MM.1S (cell line): Measurements from ENCODE around the gene CDH12.
"Not testable (repeated sequence)": the region's sequence is repeated elsewhere in the genome, so short reads cannot be mapped to it uniquely, and the experiment has no call there.

Source experiments
- DNase-seq: peaks from one replicate; pipeline ENCODE4 v3.0.0-alpha.2; 2015
- H2AFZ ChIP-seq: fragments of 300-600 bp; sonication (generic); 2 replicates; pipeline ENCODE4 v1.6.0; 2016; ENCODE audit warnings: antibody characterized with exemption, low read length
- H3F3A ChIP-seq: fragments of 300-600 bp; sonication (generic); 2 replicates; pipeline ENCODE4 v1.6.1; 2016; ENCODE audit warnings: mild to moderate bottlenecking, antibody characterized with exemption, low read length, moderate library complexity, mixed read lengths; ENCODE audit not compliant: insufficient read depth
- H3K27ac ChIP-seq: fragments of 300-600 bp; sonication (generic); 2 replicates; pipeline ENCODE4 v1.5.1; 2016; ENCODE audit warnings: mild to moderate bottlenecking, low read length
- H3K27me3 ChIP-seq: fragments of 300-600 bp; sonication (generic); replicated peaks from 2 replicates; pipeline ENCODE4 v1.6.0; 2016; ENCODE audit warnings: low read length; ENCODE audit not compliant: insufficient read depth
- H3K36me3 ChIP-seq: fragments of 300-600 bp; sonication (generic); replicated peaks from 2 replicates; pipeline ENCODE4 v1.6.1; 2016; ENCODE audit warnings: mild to moderate bottlenecking, low read length, mixed read lengths; ENCODE audit not compliant: insufficient read depth
- H3K4me1 ChIP-seq: fragments of 300-600 bp; sonication (generic); 2 replicates; pipeline ENCODE4 v1.6.1; 2016; ENCODE audit warnings: low read length, mixed read lengths
- H3K4me2 ChIP-seq: fragments of 300-600 bp; sonication (generic); 2 replicates; pipeline ENCODE4 v1.6.0; 2016; ENCODE audit warnings: low read depth, low read length
- H3K4me3 ChIP-seq: fragments of 300-600 bp; sonication (generic); 2 replicates; pipeline ENCODE4 v1.5.1; 2016; ENCODE audit warnings: low read length, mixed read lengths
- H3K79me2 ChIP-seq: fragments of 300-600 bp; sonication (generic); 2 replicates; pipeline ENCODE4 v1.6.1; 2016; ENCODE audit warnings: mixed run types, low read length, mixed read lengths
- H3K9ac ChIP-seq: fragments of 300-600 bp; sonication (generic); 2 replicates; pipeline ENCODE4 v1.6.1; 2016; ENCODE audit warnings: low read length, mixed read lengths
- H3K9me2 ChIP-seq: fragments of 300-600 bp; sonication (generic); replicated peaks from 2 replicates; pipeline ENCODE4 v1.6.1; 2016; ENCODE audit warnings: mild to moderate bottlenecking, low read length, mixed read lengths; ENCODE audit not compliant: insufficient read depth
- H3K9me3 ChIP-seq: fragments of 300-600 bp; sonication (generic); replicated peaks from 2 replicates; pipeline ENCODE4 v1.6.1; 2016; ENCODE audit warnings: mild to moderate bottlenecking, low read length, mixed read lengths; ENCODE audit not compliant: insufficient read depth
- H4K20me1 ChIP-seq: fragments of 300-600 bp; sonication (generic); 2 replicates; pipeline ENCODE4 v1.6.1; 2016; ENCODE audit warnings: mild to moderate bottlenecking, low read length, moderate library complexity, mixed read lengths; ENCODE audit not compliant: insufficient read depth
- EZH2 ChIP-seq: fragments of 300-600 bp; sonication (generic); optimal IDR thresholded peaks from 2 replicates; pipeline ENCODE3; 2017; ENCODE audit warnings: low read depth, mild to moderate bottlenecking, antibody characterized with exemption, low read length, mixed read lengths
- EZH2phosphoT487 ChIP-seq: fragments of 300-600 bp; sonication (generic); IDR thresholded peaks from 2 replicates; pipeline ENCODE4 v1.6.1; 2018; ENCODE audit warnings: antibody characterized with exemption, low read length
- TF ChIP-seq, protein P1 (sequence below): fragments of 300-600 bp; sonication (generic); IDR thresholded peaks from 2 replicates; pipeline ENCODE4 v1.5.1; 2016; ENCODE audit warnings: antibody characterized with exemption, low read length, mixed read lengths

The CDH12 gene

DNA sequence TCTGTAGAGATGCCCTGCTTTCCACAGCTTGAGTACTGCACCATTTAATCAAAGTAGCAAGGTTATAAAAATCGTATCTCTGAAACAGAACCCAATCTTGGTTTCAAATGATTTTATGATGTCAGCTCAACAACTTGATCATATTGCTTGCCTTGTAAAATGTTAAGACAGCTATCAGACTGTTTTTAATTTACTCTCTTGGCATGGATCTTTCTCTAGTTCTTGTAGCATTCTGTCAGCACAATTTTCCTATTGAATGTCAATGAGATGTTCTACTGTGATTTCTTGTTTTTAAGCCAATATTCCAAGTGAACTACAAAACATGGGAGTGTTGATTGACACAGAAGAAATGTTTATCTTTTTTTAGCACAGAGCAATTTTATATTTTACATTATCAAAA, 313.4 kb downstream of the CDH12 start:
- Histone ChIP-seq H3K4me2 (no peak overlapping the region), H4K20me1 (no peaks in the 10 kb centered on the region), H3K27me3 (no peaks in the 10 kb centered on the region), H3K79me2 (no peaks in the 10 kb centered on the region), H3K36me3 (no peaks in the 10 kb centered on the region), H3K4me1 (no peaks in the 10 kb centered on the region), H3K9ac (no peak overlapping the region), H3K27ac (no peak overlapping the region), H3K9me2 (no peaks in the 10 kb centered on the region), H3K4me3 (no peak overlapping the region), H3F3A (no peaks in the 10 kb centered on the region), H3K9me3 (no peaks in the 10 kb centered on the region), H2AFZ (no peak overlapping the region)
- TF ChIP-seq, protein P1, sequence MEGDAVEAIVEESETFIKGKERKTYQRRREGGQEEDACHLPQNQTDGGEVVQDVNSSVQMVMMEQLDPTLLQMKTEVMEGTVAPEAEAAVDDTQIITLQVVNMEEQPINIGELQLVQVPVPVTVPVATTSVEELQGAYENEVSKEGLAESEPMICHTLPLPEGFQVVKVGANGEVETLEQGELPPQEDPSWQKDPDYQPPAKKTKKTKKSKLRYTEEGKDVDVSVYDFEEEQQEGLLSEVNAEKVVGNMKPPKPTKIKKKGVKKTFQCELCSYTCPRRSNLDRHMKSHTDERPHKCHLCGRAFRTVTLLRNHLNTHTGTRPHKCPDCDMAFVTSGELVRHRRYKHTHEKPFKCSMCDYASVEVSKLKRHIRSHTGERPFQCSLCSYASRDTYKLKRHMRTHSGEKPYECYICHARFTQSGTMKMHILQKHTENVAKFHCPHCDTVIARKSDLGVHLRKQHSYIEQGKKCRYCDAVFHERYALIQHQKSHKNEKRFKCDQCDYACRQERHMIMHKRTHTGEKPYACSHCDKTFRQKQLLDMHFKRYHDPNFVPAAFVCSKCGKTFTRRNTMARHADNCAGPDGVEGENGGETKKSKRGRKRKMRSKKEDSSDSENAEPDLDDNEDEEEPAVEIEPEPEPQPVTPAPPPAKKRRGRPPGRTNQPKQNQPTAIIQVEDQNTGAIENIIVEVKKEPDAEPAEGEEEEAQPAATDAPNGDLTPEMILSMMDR: no peak
- no peak for TF ChIP-seq EZH2phosphoT487
- TF ChIP-seq EZH2: no peak
- DNase-seq: no peak

DNA sequence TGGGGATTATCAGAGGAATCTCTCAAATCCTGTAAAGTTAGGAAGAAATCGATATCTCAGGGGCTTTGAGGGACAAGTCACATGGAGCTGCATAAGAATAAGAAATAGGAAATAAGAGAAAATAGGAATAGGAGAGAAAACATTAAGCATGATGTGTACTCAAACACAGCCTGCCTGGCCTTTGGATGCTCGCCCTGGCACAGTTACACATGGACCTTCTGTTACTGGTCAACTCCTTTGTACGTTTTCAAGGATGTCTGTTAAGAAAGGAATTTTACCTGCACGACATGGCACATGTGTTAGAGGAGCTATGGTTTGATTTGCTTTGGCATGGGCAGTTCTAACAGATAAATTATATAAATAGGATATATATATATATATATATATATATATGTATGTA, 321.2 kb downstream of the CDH12 start:
- TF ChIP-seq, protein P1: no peak
- TF ChIP-seq EZH2: no peak
- TF ChIP-seq EZH2phosphoT487: no peak
- no peaks in the 10 kb centered on the region for H4K20me1 ChIP-seq
- no peaks in the 10 kb centered on the region for H3K9me2 ChIP-seq
- H3K4me1 ChIP-seq: no peaks in the 10 kb centered on the region
- H3K9ac ChIP-seq: no peak overlapping the region
- no peaks in the 10 kb centered on the region for H3K36me3 ChIP-seq
- H3K79me2 ChIP-seq: no peaks in the 10 kb centered on the region
- no peaks in the 10 kb centered on the region for H3K9me3 ChIP-seq
- no peak overlapping the region for H2AFZ ChIP-seq
- H3K4me3 ChIP-seq: no peak overlapping the region
- H3K27me3 ChIP-seq: no peaks in the 10 kb centered on the region
- DNase-seq: no peak
- H3K27ac ChIP-seq: no peak overlapping the region
- no peak overlapping the region for H3K4me2 ChIP-seq
- no peaks in the 10 kb centered on the region for H3F3A ChIP-seq

DNA sequence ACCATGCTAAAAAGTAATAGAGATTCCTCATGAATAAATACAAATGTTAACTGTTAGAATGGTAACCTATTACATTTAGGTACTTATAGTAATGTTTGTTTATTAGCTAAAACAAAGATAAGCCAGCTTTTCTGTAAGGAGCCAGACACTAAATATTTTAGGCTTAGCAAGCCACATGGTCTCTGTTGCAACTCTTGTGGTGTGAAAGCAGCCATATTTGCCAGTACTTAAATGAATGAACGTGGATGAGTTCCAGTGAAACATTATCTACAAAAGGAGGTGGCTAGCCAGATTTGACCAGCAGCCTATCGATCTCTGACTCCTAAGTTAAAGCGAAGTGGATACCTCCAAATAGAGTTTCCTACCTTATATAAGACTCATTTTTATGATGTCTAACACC, 331.6 kb downstream of the CDH12 start:
- no peak for TF ChIP-seq EZH2phosphoT487
- no peak for TF ChIP-seq EZH2
- TF ChIP-seq, protein P1: no peak
- no peak overlapping the region for H3K9ac ChIP-seq
- no peaks in the 10 kb centered on the region for H3K9me3 ChIP-seq
- H3K4me1 ChIP-seq: no peaks in the 10 kb centered on the region
- H3K27me3 ChIP-seq: no peaks in the 10 kb centered on the region
- DNase-seq: no peak
- no peak overlapping the region for H3K27ac ChIP-seq
- H3K9me2 ChIP-seq: no peaks in the 10 kb centered on the region
- H4K20me1 ChIP-seq: no peaks in the 10 kb centered on the region
- H3K36me3 ChIP-seq: no peaks in the 10 kb centered on the region
- H3F3A ChIP-seq: no peaks in the 10 kb centered on the region
- no peaks in the 10 kb centered on the region for H3K79me2 ChIP-seq
- no peak overlapping the region for H3K4me2 ChIP-seq
- no peak overlapping the region for H2AFZ ChIP-seq
- H3K4me3 ChIP-seq: no peak overlapping the region

- H2AFZ ChIP-seq, DNase-seq, H4K20me1 ChIP-seq, H3K27ac ChIP-seq, H3K79me2 ChIP-seq, H3K9ac ChIP-seq, H3K4me2 ChIP-seq, H3K9me3 ChIP-seq, H3K27me3 ChIP-seq, H3K4me3 ChIP-seq, H3K9me2 ChIP-seq, H3K4me1 ChIP-seq, H3F3A ChIP-seq, H3K36me3 ChIP-seq: not testable (repeated sequence)
Observed at GRCh38 chr5:22516497-22516896, 336.6 kb downstream of the CDH12 start.
